ENCODE data around the gene NRM.
"Not testable (repeated sequence)": the region's sequence is repeated elsewhere in the genome, so short reads cannot be mapped to it uniquely, and the experiment has no call there.

NRM gene

GRCh38 chr6:30664994-30665767, 25.6 kb downstream of the NRM start:
- DNase-seq (ENCODE audit: low spot score), result no peak

- not testable (repeated sequence) for DNase-seq (ENCODE audit: low spot score)
Measured at GRCh38 chr6:30657922-30658321, 32.9 kb downstream of the NRM start.

GRCh38 chr6:30657454-30657853, 33.3 kb downstream of the NRM start:
- DNase-seq (ENCODE audit: low spot score), result no peak

- no peak for DNase-seq (ENCODE audit: low spot score)
Measured at GRCh38 chr6:30656513-30656912, 34.3 kb downstream of the NRM start.

- no peak for DNase-seq (ENCODE audit: low spot score)
Measured at GRCh38 chr6:30655743-30656094, 35.1 kb downstream of the NRM start.

GRCh38 chr6:30654798-30655742, 35.7 kb downstream of the NRM start:
- DNase-seq (ENCODE audit: low spot score), result no peak

- DNase-seq (ENCODE audit: low spot score), result no peak
Measured at GRCh38 chr6:30651143-30651542, 39.6 kb downstream of the NRM start.

GRCh38 chr6:30647242-30648116, 43.3 kb downstream of the NRM start:
- peak; percentile 72 for DNase-seq (ENCODE audit: low spot score)

- DNase-seq (ENCODE audit: low spot score), result peak; percentile 96
Measured at GRCh38 chr6:30646450-30647241, 44.1 kb downstream of the NRM start, which contains the start of gene C6orf136. TSS of gene C6orf136 (plus strand) at chr6:30647133. CDS start at chr6:30647232, 99 bp downstream.

- no peak for DNase-seq (ENCODE audit: low spot score)
Measured at GRCh38 chr6:30645989-30646388, 44.8 kb downstream of the NRM start.

- DNase-seq (ENCODE audit: low spot score), result no peak
Measured at GRCh38 chr6:30644769-30645168, 46.0 kb downstream of the NRM start.

GRCh38 chr6:30643656-30644055, 47.1 kb downstream of the NRM start:
- DNase-seq (ENCODE audit: low spot score), result no peak

- DNase-seq (ENCODE audit: low spot score), result no peak
Measured at GRCh38 chr6:30641048-30641447, 49.7 kb downstream of the NRM start.

GRCh38 chr6:30640481-30640880, 50.3 kb downstream of the NRM start:
- no peak for DNase-seq (ENCODE audit: low spot score)

Data from Ammon's horn (tissue), 1 donor.